CD4-positive, alpha-beta T cell (primary cell): Measurements from ENCODE around the gene OXSR1. TPM values are rescaled to one million over a fixed set of nuclear protein-coding genes. Genes with fewer than 3 reads are reported as not detected.

Source experiments
- ATAC-seq: fragments of 200-7000 bp; cut with Tn5 transposase; one replicate; pipeline ENCODE4 v1.10.0; 2022; ENCODE audit warnings: mild to moderate bottlenecking; ENCODE audit not compliant: poor library complexity
- CTCF ChIA-PET: fragments of 350-600 bp; sonication (Branson Sonifier 250); formaldehyde crosslinking; loops from one replicate; lab custom pipeline; 2021; ENCODE audit warnings: antibody characterized with exemption, inconsistent platforms; lab: Charles Lee
- POLR2A ChIA-PET: fragments of 350-600 bp; sonication (Branson Sonifier 250); formaldehyde crosslinking; loops from one replicate; lab custom pipeline; 2021; ENCODE audit warnings: antibody characterized with exemption, inconsistent platforms; lab: Charles Lee
- DNase-seq, 14 experiments: peaks; one replicate each; pipeline ENCODE4 v3.0.0-alpha.2; 2013 to 2020; ENCODE audit warnings: mixed read lengths in 2 of 14
- H3K27ac ChIP-seq, 2 donors: one replicate each; pipeline versions ENCODE4 v1.5.1 to v1.7.0; 2013; ENCODE audit warnings: low read length in 2 of 2, low read depth in 1 of 2, mild to moderate bottlenecking in 1 of 2
- H3K27me3 ChIP-seq, 2 experiments: 1 replicate in 1 of 2; 2 replicates in 1 of 2; pipeline versions ENCODE4 v1.6.1 to v1.7.0; 2013; ENCODE audit warnings: low read length in 2 of 2, control low read depth in 1 of 2, mild to moderate bottlenecking in 1 of 2, moderate library complexity in 1 of 2; ENCODE audit not compliant: insufficient read depth in 2 of 2, control insufficient read depth in 1 of 2
- H3K36me3 ChIP-seq: one replicate; pipeline ENCODE4 v1.6.1; 2013; ENCODE audit warnings: low read length, control low read depth; ENCODE audit not compliant: insufficient read depth
- H3K4me1 ChIP-seq: one replicate; pipeline ENCODE4 v1.6.1; 2013; ENCODE audit warnings: low read length, control low read depth; ENCODE audit not compliant: insufficient read depth
- H3K4me3 ChIP-seq: one replicate; pipeline ENCODE4 v1.5.1; 2013; ENCODE audit warnings: mild to moderate bottlenecking, low read length, moderate library complexity
- H3K9me3 ChIP-seq, 2 experiments: 1 replicate in 1 of 2; 2 replicates in 1 of 2; pipeline versions ENCODE4 v1.6.1 to v1.7.0; 2013; ENCODE audit warnings: low read length in 2 of 2, mild to moderate bottlenecking in 2 of 2, control low read depth in 1 of 2, moderate library complexity in 1 of 2; ENCODE audit not compliant: control insufficient read depth in 1 of 2, insufficient read depth in 1 of 2
- H3K27ac Mint-ChIP-seq: one replicate; pipeline ENCODE4 v1.8.0; 2020; ENCODE audit warnings: mixed read lengths
- H3K27me3 Mint-ChIP-seq: one replicate; pipeline ENCODE4 v1.8.0; 2021; ENCODE audit warnings: mixed read lengths
- H3K36me3 Mint-ChIP-seq: one replicate; pipeline ENCODE4 v1.8.0; 2021; ENCODE audit warnings: low read depth, mixed read lengths
- H3K4me1 Mint-ChIP-seq: one replicate; pipeline ENCODE4 v1.8.0; 2021; ENCODE audit warnings: low read depth, mixed read lengths
- H3K4me3 Mint-ChIP-seq: one replicate; pipeline ENCODE4 v1.8.0; 2020; ENCODE audit warnings: mild to moderate bottlenecking, mixed read lengths
- H3K9me3 Mint-ChIP-seq: one replicate; pipeline ENCODE4 v1.8.0; 2020; ENCODE audit warnings: mixed read lengths
- CTCF ChIP-seq: fragments of 200-600 bp; IDR thresholded peaks from one replicate; pipeline ENCODE4 v1.8.0; 2022; ENCODE audit warnings: antibody characterized with exemption, mild to moderate bottlenecking
- intact Hi-C, 2 experiments: fragments of 100-400 bp; cut with DNase I in 1 of 2; cut with micrococcal nuclease in 1 of 2; formaldehyde crosslinking; loops; one replicate each; pipeline versions ENCODE4 v1.15.1 to v1.9.0; 2023 to 2025; cut with DNase I, micrococcal nuclease
- total RNA-seq, 174 experiments: library from RNA in 2 of 174; stranded (reverse) in 2 of 174; gene quantifications; one replicate each; pipeline ENCODE4 v1.2.3 and lab custom pipeline; 2021 to 2026

The OXSR1 gene
- total RNA-seq, 2 experiments from 2014 or later: 28.3 to 30.3 TPM

GRCh38 chr3:38154033-38154494 lies 11.3 kb upstream of the OXSR1 start:
- no peaks in the 10 kb centered on the region for H3K27me3 ChIP-seq
- TF ChIP-seq CTCF: no peak
- ChIA-PET POLR2A (interaction anchor here (2.2 kb wide), 1 partner anchor 11 kb away, joined by 17 read pairs; the partner anchor contains the start of gene OXSR1), CTCF (interaction anchor here (2.1 kb wide), 1 partner anchor 10 kb away, joined by 7 read pairs; no protein-coding TSS in a partner anchor)
- Mint-ChIP-seq H3K36me3 (no peaks in the 10 kb centered on the region), H3K27ac (no peak overlapping the region), H3K4me3 (no peak overlapping the region), H3K9me3 (no peaks in the 10 kb centered on the region), H3K4me1 (peaks cover 24% of the 10 kb centered on the region), H3K27me3 (no peaks in the 10 kb centered on the region)
- H3K27ac ChIP-seq: no peak overlapping the region
- H3K9me3 ChIP-seq: no peaks in the 10 kb centered on the region
- no peaks in the 10 kb centered on the region for H3K36me3 ChIP-seq
- DNase-seq (peak in 2 of 14 experiments; percentile 51 to 64), ATAC-seq (no peak)
- H3K4me1 ChIP-seq: peaks cover 17% of the 10 kb centered on the region
- intact Hi-C loops: no loop called here
- H3K4me3 ChIP-seq: no peak overlapping the region

GRCh38 chr3:38154625-38155255 lies 10.6 kb upstream of the OXSR1 start:
- no peak for TF ChIP-seq CTCF
- Mint-ChIP-seq H3K9me3 (no peaks in the 10 kb centered on the region), H3K4me3 (no peak overlapping the region), H3K27ac (no peak overlapping the region), H3K36me3 (no peaks in the 10 kb centered on the region), H3K27me3 (no peaks in the 10 kb centered on the region), H3K4me1 (peaks cover 18% of the 10 kb centered on the region)
- intact Hi-C loops: no loop called here
- DNase-seq (no peak), ATAC-seq (no peak)
- ChIA-PET CTCF (interaction anchor here (2.1 kb wide), 1 partner anchor 9 kb away, joined by 7 read pairs; no protein-coding TSS in a partner anchor), POLR2A (interaction anchor here (2.2 kb wide), 1 partner anchor 10 kb away, joined by 17 read pairs; the partner anchor contains the start of gene OXSR1)
- Histone ChIP-seq H3K9me3 (no peaks in the 10 kb centered on the region), H3K27me3 (no peaks in the 10 kb centered on the region), H3K4me1 (peaks cover 17% of the 10 kb centered on the region), H3K4me3 (no peak overlapping the region), H3K27ac (no peak overlapping the region), H3K36me3 (no peaks in the 10 kb centered on the region)

GRCh38 chr3:38155825-38156224 lies 9.5 kb upstream of the OXSR1 start:
- intact Hi-C loops: no loop called here

More at GRCh38 chr3:38155825-38156224, 9.5 kb upstream of the OXSR1 start:
- no peaks in the 10 kb centered on the region for H3K27me3 ChIP-seq
- H3K36me3 Mint-ChIP-seq: no peaks in the 10 kb centered on the region
- POLR2A ChIA-PET: interaction anchor here (1.4 kb wide), 1 partner anchor 9 kb away, joined by 4 read pairs; the partner anchor contains the start of gene OXSR1
- no peak overlapping the region for H3K4me3 ChIP-seq
- H3K9me3 Mint-ChIP-seq: no peaks in the 10 kb centered on the region
- no peak for ATAC-seq
- no peaks in the 10 kb centered on the region for H3K27me3 Mint-ChIP-seq
- no peak for DNase-seq
- H3K9me3 ChIP-seq: no peaks in the 10 kb centered on the region
- H3K4me3 Mint-ChIP-seq: no peak overlapping the region
- H3K4me1 ChIP-seq: peaks cover 17% of the 10 kb centered on the region
- no peak overlapping the region for H3K27ac Mint-ChIP-seq
- no peak overlapping the region for H3K27ac ChIP-seq
- H3K4me1 Mint-ChIP-seq: peaks cover 13% of the 10 kb centered on the region
- H3K36me3 ChIP-seq: no peaks in the 10 kb centered on the region
- no peak for TF ChIP-seq CTCF
- CTCF ChIA-PET: no interaction called here
